Measurements from ENCODE around the gene MRPS18B.

- TF ChIP-seq, protein P1, sequence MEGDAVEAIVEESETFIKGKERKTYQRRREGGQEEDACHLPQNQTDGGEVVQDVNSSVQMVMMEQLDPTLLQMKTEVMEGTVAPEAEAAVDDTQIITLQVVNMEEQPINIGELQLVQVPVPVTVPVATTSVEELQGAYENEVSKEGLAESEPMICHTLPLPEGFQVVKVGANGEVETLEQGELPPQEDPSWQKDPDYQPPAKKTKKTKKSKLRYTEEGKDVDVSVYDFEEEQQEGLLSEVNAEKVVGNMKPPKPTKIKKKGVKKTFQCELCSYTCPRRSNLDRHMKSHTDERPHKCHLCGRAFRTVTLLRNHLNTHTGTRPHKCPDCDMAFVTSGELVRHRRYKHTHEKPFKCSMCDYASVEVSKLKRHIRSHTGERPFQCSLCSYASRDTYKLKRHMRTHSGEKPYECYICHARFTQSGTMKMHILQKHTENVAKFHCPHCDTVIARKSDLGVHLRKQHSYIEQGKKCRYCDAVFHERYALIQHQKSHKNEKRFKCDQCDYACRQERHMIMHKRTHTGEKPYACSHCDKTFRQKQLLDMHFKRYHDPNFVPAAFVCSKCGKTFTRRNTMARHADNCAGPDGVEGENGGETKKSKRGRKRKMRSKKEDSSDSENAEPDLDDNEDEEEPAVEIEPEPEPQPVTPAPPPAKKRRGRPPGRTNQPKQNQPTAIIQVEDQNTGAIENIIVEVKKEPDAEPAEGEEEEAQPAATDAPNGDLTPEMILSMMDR (IDR thresholded peaks at IDR 0.05): no peak
- no peak for TF ChIP-seq POLR2A (IDR thresholded peaks at IDR 0.05)
Observed at GRCh38 chr6:30625511-30625910, 7.9 kb downstream of the MRPS18B start.

Measured in prostate gland (tissue), 2 donors.